Hepatocyte (in vitro differentiated cells): Measurements from ENCODE around the gene HMGXB3.

Experiments
- EZH2phosphoT487 ChIP-seq: fragments of 200-600 bp; sonication (generic); IDR thresholded peaks from one replicate; pipeline ENCODE4 v1.6.1; 2018; ENCODE audit warnings: antibody characterized with exemption, mild to moderate bottlenecking, low read depth, moderate library complexity; ENCODE audit not compliant: unreplicated experiment, severe bottlenecking
- TF ChIP-seq, protein P1 (sequence below): fragments of 200-600 bp; sonication (generic); IDR thresholded peaks from 2 replicates; pipeline ENCODE4 v1.5.1; 2016; ENCODE audit warnings: antibody characterized with exemption, mild to moderate bottlenecking; ENCODE audit not compliant: poor library complexity

DNA sequence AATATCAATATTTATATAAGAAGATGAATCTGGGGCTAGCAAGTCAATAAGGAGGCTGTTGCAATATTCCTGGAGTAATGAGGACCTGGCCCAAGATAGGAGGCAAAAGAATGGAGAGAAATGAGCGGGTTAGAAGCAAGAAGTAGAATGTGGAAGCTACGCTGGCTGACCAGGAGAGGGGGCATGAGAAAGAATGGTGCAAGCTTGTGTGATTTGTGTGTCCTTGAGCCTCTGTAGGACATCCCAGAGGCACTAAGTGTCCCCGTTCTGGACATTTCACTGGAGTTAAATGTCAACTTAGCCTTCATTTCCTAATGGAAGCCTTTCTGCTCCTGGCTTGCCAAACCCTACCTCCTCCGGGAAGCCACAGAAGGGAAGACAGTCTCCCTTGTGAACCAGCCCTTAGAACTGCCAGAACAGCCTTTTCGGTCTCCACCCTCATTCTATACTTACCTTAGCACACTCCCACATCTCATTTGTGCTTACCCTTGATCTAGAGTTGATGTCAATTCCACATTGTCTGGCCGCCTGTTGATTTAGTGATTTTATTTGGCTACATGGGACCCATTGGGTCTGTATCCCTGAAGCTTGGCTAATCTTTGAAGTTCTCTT is 49.3 kb upstream of the HMGXB3 start:
- TF ChIP-seq, protein P1, sequence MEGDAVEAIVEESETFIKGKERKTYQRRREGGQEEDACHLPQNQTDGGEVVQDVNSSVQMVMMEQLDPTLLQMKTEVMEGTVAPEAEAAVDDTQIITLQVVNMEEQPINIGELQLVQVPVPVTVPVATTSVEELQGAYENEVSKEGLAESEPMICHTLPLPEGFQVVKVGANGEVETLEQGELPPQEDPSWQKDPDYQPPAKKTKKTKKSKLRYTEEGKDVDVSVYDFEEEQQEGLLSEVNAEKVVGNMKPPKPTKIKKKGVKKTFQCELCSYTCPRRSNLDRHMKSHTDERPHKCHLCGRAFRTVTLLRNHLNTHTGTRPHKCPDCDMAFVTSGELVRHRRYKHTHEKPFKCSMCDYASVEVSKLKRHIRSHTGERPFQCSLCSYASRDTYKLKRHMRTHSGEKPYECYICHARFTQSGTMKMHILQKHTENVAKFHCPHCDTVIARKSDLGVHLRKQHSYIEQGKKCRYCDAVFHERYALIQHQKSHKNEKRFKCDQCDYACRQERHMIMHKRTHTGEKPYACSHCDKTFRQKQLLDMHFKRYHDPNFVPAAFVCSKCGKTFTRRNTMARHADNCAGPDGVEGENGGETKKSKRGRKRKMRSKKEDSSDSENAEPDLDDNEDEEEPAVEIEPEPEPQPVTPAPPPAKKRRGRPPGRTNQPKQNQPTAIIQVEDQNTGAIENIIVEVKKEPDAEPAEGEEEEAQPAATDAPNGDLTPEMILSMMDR = no peak
- TF ChIP-seq EZH2phosphoT487 = no peak
